ENCODE data around the gene ELMO1. TPM values are rescaled to one million over a fixed set of nuclear protein-coding genes. Genes with fewer than 3 reads are reported as not detected.

Gene ELMO1
- total RNA-seq, result 0.16 and 0.26 TPM in 2 replicates

GRCh38 chr7:37448636-37449361 lies at the start of gene ELMO1:
ELMO1 (minus strand) TSS chr7:37448864; CDS start chr7:37342690, 106,174 bp downstream.

Other genes with a start within 250 kb of the ELMO1 start
- not detected in 2 replicates for gene GPR141, start 234.9 kb upstream of the ELMO1 start, total RNA-seq